Measurements from ENCODE around the gene ASTL. TPM values are rescaled to one million over a fixed set of nuclear protein-coding genes. Genes with fewer than 3 reads are reported as not detected.

The ASTL gene
- total and polyA plus RNA-seq, 2 experiments from 2014 or later, result not detected

DNA sequence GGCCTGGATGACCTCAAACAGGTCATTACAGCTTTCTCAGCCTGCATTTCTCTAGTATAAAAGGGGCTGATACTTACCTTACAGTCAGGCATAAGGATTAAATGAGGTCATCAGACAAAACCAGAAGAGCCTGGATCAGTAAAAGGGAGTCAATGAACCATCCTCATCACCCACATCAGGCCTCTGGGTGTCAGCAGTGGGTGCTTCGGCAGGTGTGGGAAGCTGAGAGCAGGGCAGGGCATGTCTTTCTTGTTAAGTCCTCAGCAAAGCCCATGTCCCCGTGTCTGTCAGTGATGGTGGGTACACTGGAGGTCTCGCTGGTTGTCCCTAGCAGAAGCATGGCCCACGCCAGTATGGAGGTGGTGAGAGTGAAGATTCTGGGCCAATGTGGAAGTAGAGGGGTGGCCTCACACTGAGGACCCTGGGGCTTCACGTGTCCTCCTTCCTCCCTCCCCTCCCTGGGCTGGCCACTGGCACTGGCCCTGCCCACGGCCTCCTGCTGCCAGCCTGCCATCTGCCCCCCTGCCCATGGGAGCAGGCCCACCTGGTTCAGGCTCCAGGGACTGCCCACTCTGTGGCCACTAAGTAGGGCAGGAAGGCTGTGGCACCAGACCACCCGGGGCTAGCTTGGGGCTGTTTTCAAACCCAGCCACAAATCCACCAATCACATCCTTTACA, 26.3 kb downstream of the ASTL start:
- no peak for DNase-seq (ENCODE audit: low read depth in 1 of 2, low spot score in 1 of 2)
- Histone ChIP-seq H3K36me3 (no peaks in the 10 kb centered on the region), H3K27me3 (no peaks in the 10 kb centered on the region), H3K4me1 (ENCODE audit: low read depth) (peaks cover 55% of the 10 kb centered on the region), H3K9me3 (ENCODE audit: low read depth) (no peaks in the 10 kb centered on the region), H3K27ac (peak overlapping the region; percentile 97), H3K4me3 (no peak overlapping the region)
- TF ChIP-seq, protein P1, sequence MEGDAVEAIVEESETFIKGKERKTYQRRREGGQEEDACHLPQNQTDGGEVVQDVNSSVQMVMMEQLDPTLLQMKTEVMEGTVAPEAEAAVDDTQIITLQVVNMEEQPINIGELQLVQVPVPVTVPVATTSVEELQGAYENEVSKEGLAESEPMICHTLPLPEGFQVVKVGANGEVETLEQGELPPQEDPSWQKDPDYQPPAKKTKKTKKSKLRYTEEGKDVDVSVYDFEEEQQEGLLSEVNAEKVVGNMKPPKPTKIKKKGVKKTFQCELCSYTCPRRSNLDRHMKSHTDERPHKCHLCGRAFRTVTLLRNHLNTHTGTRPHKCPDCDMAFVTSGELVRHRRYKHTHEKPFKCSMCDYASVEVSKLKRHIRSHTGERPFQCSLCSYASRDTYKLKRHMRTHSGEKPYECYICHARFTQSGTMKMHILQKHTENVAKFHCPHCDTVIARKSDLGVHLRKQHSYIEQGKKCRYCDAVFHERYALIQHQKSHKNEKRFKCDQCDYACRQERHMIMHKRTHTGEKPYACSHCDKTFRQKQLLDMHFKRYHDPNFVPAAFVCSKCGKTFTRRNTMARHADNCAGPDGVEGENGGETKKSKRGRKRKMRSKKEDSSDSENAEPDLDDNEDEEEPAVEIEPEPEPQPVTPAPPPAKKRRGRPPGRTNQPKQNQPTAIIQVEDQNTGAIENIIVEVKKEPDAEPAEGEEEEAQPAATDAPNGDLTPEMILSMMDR (IDR thresholded peaks at IDR 0.05; ENCODE audit: low read depth, low read length), result no peak

DNA sequence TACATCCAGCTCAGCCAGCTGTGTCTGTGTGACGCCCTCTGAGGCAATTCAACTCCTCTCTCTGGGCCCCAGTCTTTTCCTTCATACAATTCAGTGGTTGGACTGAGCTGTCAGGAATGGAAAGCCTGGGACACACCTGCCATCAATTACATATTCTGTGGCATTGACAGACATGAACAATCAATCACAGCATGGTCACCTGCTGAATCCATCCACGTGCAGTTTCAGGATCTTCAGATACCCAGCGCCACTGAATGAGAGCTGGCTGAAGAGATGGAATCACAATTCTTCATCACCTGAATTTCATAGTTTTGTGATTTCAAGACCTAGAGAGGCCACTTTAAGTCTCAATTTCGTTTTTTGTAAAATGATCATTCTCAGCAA, 27.1 kb downstream of the ASTL start:
- DNase-seq (ENCODE audit: low read depth in 1 of 2, low spot score in 1 of 2), result no peak
- Histone ChIP-seq H3K4me3 (no peak overlapping the region), H3K27me3 (no peaks in the 10 kb centered on the region), H3K27ac (peak overlapping the region; percentile 97), H3K9me3 (ENCODE audit: low read depth) (no peaks in the 10 kb centered on the region), H3K36me3 (no peaks in the 10 kb centered on the region), H3K4me1 (ENCODE audit: low read depth) (peaks cover 55% of the 10 kb centered on the region)
- TF ChIP-seq, protein P1 (IDR thresholded peaks at IDR 0.05; ENCODE audit: low read depth, low read length), result no peak

DNA sequence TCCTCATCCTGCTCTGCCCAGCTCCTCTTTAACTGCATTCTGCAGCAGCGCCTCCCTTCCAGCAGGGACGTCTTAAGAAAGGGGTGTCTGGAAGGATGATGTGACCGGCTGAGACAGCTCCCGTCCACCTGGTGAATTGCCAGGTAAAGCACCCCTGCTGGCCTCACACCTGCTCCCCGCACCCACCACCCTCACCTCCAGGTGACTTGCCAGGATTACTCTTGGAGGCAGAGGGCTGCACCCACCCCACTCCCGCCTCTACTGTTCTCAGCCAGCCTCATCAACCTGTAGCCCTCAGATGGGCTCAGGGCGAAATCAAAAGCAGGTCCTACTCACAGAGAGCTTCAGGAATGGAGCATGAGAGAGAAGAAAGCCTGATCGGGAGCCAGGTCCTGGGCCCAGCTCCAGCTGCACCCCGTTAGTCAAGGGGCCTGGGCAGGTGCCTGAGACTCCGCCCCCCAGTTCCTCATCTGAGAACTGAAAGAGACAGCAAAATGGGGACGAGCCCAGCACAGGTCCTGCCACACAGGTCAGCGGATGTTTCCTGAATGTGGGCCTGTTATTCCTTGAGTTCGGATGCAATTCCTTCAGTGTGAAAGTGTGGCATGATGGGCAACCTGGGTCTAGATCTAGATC, 27.6 kb downstream of the ASTL start:
- Histone ChIP-seq H3K27me3 (no peaks in the 10 kb centered on the region), H3K4me3 (no peak overlapping the region), H3K27ac (peak overlapping the region; percentile 97), H3K4me1 (ENCODE audit: low read depth) (peaks cover 55% of the 10 kb centered on the region), H3K9me3 (ENCODE audit: low read depth) (no peaks in the 10 kb centered on the region), H3K36me3 (no peaks in the 10 kb centered on the region)
- TF ChIP-seq, protein P1 (IDR thresholded peaks at IDR 0.05; ENCODE audit: low read depth, low read length), result no peak
- DNase-seq (ENCODE audit: low read depth in 1 of 2, low spot score in 1 of 2), result no peak

DNA sequence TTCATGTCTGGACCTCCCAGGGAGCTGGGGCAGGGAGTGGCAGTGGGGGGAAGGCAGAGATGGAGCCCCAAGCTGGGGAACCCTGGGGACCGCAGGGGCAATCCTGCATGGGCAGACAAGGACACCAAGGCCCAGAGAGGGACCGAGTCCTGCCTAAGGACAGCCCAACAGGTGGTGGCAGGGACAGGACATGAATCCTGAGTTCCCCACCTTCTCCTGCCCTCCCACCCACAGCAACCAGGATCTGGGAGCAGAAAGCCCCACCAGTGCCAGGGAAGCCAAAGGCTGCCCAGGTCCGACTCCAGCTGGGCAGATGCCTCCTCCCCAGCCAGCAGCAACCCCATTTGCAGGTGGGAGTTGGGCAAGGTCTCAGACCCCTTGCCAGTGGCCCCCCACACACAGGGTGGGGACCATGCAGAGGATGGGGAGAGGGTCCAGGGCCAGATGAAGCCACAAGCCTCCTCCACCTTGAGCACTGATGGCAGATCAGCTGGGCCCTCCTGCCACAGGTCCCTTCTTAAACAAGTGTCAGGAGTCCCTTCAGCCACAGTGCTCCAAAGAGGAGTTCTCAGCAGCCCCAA, 28.3 kb downstream of the ASTL start:
- peaks cover 55% of the 10 kb centered on the region for H3K4me1 ChIP-seq (ENCODE audit: low read depth)
- no peaks in the 10 kb centered on the region for H3K36me3 ChIP-seq
- TF ChIP-seq, protein P1 (IDR thresholded peaks at IDR 0.05; ENCODE audit: low read depth, low read length), result no peak
- DNase-seq (ENCODE audit: low read depth in 1 of 2, low spot score in 1 of 2), result no peak
- H3K9me3 ChIP-seq (ENCODE audit: low read depth), result no peaks in the 10 kb centered on the region
- H3K27ac ChIP-seq, result peak overlapping the region; percentile 97
- no peaks in the 10 kb centered on the region for H3K27me3 ChIP-seq
- no peak overlapping the region for H3K4me3 ChIP-seq

DNA sequence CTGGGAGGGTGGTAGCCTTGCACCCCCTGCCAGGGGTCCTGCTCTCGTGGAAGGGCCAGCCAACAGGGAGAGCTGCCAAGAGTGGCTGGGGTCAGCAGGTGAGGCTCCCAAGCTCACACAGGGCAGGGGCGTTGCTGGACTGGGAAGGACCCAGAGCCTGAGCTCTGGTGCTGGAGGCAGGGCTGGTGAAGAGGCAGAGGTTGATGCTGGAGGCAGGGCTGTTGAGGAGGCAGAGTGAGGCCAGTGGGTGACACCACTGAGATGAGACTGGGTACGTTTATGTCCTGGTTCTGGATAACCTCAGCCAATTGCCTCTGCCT, 29.0 kb downstream of the ASTL start:
- Histone ChIP-seq H3K36me3 (no peaks in the 10 kb centered on the region), H3K27me3 (no peaks in the 10 kb centered on the region), H3K9me3 (ENCODE audit: low read depth) (no peaks in the 10 kb centered on the region), H3K4me1 (ENCODE audit: low read depth) (peaks cover 55% of the 10 kb centered on the region), H3K4me3 (no peak overlapping the region), H3K27ac (peak overlapping the region; percentile 97)
- TF ChIP-seq, protein P1 (IDR thresholded peaks at IDR 0.05; ENCODE audit: low read depth, low read length), result no peak
- no peak for DNase-seq (ENCODE audit: low read depth in 1 of 2, low spot score in 1 of 2)
